ENCODE results near the gene LRRC53.
A peak's percentile ranks its signal among the peaks of the same experiment; 100 is the strongest.

LRRC53 gene

DNA sequence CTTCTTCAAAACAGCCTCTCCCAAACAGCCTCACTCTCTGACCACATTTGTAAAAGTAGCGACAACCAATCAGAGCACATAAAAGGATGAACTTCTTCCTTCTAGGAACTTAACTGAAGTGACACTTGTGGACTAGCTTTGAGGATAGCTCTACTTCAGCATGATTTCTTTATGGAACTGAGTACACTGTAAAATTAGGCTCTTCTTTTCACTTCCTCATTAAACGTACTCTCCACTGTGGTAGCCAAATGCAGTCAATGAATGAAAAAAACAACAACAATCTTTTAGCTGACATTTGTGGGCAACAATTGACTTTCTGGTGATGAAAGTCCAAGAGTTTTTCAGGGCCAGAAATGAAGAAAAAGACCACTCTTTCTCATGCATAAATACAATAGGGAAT is 9.6 kb downstream of the LRRC53 start:
- DNase-seq = no peak

GRCh38 chr1:74502432-74502831 is 10.0 kb downstream of the LRRC53 start:
- peak; percentile 48 for DNase-seq

GRCh38 chr1:74498901-74499300 is 13.5 kb downstream of the LRRC53 start:
- DNase-seq = no peak

DNA sequence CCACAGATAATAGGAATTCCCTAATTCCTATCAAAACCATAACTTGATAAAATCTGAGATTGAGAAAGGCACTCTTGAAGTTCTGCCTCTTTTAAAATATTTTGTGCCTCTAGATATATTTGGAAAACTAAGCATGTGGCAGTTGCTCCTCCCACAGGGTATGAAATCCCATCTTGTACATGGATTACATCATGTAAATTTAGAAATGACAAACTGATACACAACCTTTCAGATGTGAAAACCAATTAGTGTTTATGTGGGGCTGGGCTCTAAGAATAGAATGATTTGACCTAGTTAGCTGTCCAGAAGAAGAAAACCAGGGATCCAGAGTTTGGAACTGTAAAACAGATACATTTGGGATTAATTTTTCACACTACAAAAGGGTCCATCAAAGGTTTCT is 15.7 kb downstream of the LRRC53 start:
- no peak for DNase-seq

DNA sequence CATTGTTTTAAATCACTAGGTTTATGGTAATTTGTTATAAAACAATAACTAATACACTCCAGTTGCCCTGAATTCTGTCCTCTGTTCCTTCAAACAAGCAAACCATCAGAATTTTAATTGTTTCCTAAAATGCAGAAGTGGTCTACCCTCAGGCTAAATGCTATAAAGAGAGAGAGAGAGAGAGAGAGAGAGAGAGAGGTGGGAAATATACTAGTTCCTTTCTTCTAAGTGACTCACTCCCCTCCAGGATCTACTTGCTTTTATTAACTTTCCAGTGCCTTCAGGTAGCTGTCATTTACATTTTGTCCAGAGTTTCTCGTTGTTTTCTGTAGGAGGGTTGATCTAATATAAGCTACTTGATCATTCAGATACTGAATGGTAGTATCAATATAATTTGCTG is 26.4 kb downstream of the LRRC53 start:
- DNase-seq = no peak

- DNase-seq = no peak
Measured at GRCh38 chr1:74485622-74486021, 26.8 kb downstream of the LRRC53 start.

DNA sequence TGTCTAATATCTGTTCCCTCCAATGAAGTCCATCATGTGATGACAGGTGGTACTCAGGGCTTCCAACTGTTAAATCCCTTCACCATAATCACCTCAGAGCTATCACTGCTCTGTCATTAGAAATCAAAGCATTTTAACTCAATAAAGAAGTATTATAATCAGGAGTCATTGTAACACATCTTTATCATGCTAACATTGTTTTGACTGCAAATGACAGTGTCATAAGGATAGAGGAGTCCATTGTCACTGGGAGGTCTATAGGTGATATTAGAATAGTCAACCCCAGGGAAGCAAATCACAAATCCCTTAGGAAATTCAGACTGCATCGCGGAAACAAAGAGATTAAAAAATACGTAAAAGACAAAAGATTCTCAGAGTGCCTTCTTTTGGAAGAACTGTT is 30.8 kb downstream of the LRRC53 start:
- DNase-seq = no peak

DNA sequence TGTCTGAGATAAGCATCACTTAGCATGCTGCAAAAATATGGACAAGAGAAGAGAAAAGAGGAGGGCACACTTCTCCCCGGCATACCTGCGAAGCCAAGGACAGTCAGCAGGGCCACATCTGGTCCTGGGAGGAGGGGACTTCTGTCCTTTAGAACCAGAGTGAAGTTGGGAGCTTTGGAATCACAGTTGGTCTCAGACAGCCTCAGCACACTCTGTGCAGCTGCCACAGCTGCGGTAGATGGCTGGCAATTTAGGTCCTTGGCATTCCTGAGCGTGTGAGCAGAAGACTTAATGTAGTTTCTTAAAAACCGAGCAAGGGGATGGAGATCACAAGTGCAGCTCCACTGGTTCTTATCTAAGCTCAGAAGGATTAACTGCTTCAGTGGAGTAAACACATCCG is 32.3 kb downstream of the LRRC53 start:
- no peak for DNase-seq

DNA sequence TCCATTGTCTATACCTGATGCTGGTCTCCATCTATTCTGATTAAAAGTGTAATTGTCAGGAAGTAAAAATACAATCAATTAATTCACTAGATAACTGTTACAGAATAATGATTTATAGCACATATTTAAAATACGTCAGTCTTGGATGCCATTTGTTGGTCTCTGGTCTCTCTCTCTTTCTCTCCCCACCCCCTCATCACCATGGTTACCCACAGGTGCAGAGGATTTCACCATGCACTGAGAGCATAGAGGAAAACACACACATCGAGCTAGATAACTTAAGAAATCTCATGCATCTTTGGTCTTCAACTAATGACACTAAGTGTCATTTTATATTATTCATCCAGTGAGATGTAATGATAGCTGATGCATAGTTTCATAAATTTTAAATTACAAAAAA is 33.4 kb downstream of the LRRC53 start:
- DNase-seq = no peak

GRCh38 chr1:74474585-74474984 is 37.8 kb downstream of the LRRC53 start:
- DNase-seq = peak; percentile 4

DNA sequence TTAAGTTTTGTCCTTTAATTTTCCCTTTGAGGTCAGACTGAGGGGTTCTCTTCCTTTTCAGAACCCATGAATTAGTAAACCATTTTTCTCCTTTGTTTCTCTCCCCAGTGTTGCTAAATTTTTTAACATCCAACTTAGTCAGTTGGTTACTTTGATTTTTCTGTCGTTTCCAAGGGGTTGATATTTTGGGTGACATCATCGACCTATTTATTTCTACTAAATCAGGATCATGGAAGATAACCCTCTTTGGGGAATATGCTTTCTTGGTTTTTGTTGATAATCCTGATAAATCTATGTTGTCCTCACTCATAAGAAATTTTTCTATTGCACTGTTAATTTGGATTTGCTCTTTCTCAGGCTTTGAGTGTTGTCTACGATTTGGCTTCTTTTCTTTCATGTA is 40.9 kb downstream of the LRRC53 start:
- DNase-seq = no peak

- peak; percentile 2 for DNase-seq
Measured at GRCh38 chr1:74470936-74471335, 41.5 kb downstream of the LRRC53 start.

- peak; percentile 28 for DNase-seq
Measured at GRCh38 chr1:74470251-74470650, 42.2 kb downstream of the LRRC53 start.

DNA sequence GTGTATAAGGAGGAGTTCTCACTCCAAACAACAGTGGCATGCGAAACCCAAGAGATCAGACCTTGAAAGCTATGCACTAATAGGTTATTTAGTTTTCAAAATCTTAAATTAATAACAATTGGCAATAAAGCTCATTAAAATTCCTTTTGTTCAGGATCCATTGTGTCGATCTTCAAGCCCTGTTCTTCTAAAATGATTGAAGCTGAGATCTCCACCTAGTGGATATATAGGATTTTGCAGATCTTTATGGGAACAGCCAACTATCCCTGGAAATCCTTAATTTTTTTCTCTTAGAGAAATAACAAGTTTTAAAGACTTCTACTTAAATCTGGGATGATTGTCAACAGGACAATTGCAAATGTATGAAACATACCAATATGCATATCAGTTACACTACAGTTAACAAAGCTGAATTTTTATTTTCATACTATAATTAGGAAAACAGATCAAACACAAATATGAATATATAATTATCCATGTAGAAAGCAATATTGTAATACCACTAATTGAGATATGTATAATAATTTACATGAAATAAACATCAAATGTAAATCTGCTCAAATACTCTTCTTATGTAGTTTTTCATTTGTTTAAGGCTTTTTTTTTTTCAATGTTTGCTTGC is 43.3 kb downstream of the LRRC53 start:
- DNase-seq = peak; percentile 48

DNA sequence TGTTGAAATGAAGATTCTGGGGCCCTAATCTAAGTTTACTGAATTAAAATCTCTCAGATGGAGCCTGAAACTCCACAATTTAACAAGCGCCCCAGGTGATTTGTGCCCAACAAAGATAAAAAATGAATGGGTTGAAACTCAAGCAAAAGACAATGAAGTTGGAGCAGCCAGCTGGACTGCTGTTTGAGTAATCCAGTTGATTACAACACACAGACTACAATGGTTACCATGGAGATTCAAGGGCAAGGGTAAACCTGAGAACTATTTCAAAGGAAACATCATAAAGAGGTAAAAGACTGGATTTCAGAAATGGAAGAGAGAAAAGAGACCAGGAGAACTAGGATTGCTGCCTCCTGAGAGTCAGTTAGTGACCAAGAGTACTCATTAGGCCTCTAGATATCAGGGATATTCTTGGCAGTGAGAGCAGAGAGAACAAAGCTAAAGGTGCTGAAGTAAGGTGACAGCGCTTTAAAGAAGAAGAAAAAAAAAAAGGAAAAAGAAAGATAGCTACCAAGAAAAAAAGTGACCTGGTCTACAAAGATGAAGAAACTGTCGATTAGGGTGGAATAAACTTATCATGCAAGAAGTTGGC is 44.5 kb downstream of the LRRC53 start:
- DNase-seq = no peak

DNA sequence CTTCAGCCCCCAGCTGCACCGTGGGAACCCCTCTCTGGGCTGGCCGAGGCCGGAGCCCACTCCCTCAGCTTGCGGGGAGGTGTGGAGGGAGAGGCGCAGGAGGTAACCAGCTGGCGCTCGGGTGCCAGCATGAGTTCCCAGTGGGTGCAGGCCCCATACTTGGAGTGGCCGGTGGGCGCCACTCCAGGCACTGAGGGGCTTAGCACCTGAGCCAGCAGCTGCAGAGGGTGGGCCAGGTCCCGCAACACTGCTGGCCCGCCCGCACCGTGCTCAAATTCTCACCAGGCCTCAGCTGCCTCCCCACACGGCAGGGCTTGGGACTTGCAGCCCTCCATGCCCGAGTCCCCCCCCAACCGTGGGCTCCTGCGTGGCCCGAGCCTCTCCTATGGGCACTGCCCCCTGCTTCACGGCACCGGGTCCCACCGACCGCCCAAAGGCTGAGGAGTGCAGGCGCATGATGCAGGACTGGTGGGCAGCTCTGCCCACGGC is 47.2 kb downstream of the LRRC53 start:
- DNase-seq = no peak

DNA sequence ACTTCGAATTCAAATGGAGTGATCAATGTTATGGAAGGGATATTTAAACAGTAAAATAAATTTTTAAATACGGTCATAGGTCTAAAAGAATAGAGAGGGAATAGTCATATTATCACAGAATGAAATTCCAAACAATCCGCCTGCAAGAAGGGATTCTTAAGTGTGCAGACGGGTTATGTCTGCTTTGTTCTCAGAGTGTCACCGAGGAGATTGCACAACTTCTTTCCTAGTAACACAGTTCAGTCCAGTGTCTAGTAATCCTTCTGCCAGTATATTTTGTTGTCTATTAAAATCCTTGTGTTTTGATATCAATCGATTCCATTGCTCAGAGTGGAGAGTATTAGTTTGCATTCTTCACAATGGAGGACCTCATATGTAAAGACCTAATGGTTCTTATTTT is 48.4 kb downstream of the LRRC53 start:
- no peak for DNase-seq

DNA sequence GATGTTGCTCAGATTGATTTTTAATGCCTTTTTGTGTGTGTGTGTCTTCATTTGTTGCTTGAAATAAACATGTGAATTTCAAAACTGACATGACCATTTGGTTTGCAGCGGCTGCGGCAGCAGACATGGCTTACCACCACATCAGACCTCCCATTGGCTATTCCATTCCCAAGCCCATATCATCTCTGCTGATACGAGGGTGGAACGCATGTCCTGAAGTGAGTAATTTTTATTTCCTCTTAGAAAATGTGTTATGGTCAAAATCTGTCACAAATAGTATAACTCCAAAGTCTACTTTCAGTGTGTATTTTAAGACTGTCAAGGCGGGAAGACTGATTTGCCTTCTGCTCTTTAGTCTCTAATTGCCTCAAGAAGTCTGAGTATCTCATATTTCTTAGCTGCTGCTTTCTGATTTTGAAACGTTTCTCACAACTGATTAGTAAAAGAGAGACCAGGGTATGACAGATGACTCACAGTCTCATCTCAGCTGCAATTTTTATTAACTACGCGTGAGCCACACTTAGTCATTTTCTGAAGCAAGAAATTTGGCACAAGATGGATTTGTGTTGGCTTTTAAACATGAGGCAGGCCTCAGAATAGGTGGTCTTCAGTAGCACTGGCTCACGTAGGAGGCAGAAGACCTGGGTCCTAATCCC is 49.0 kb downstream of the LRRC53 start:
- DNase-seq = peak; percentile 79

DNA sequence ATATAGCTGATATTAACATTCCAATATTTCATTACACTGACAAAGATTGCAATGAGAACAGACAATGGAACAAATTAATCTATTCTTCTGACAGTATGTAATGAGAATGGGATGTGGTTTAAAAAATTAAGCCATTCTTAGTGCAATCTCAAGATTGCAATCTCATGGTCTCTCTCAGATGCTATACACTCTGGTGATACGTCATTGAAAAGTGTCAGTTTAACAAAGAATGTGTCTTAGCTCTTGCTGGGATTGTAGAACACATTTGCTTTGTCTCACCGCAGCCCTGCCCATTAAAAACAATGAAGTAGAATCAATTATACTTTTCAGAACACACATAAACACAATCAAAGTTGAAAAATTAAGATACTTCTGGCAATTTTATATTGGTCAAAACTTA is 55.2 kb downstream of the LRRC53 start:
- no peak for DNase-seq

DNA sequence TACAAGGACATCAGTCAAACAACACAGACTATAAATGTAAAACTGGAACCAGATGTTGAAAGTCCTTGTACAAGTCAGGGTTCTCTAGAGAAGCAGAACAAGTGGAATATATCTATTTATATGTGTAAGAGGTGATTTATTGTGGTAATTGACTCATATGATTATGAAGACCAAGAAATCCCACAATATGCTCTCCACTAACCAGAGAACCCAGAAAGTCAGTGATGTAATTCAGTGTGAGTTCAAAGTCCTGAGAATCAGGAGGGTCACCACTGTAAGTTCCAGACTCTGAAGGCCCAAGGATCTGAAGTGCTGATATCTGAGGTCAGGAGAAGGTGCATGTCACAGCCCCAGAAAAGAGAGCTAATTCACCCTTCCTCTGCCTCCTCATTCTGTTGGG is 57.0 kb downstream of the LRRC53 start:
- no peak for DNase-seq

GRCh38 chr1:74453277-74453676 is 59.1 kb downstream of the LRRC53 start:
- DNase-seq = no peak

- no peak for DNase-seq
Measured at GRCh38 chr1:74452035-74452434, 60.4 kb downstream of the LRRC53 start.

DNA sequence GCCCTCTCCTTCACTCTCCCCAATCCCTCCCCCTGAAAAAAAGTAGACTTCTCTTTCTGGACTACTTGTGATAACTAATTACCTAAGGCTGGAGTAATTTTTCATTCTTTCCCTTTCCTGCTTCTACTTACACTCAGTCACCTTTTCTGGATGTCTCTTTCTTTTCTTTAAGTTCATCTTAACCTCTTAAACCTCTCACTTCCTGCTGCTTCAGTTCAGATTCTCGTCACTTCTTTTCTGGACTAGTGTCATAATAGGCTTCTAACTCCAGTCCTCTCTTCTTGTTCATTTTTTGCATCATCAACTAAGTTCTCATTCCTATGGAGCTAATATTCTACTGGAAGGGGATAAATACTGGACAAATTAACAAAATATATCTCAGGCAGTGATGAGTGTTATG is 75.4 kb downstream of the LRRC53 start:
- DNase-seq = no peak

DNA sequence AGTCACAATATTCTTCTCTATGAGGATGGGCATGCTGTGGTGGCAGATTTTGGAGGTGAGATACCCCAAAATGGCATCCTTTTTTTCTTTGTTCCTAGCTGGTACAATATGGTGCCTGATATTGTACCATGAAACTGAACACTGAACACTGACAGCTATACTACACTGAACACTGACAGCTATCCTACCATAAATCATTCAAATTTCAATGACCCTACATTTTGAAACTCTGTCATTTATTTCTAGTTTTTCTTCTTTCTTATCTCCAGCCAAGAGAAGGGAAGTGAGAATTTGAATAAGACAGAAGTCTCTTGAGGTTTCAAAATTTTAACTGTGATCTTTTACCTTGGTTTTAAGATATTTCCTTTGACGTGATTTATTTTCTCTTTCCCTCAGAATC is 76.3 kb downstream of the LRRC53 start:
- no peak for DNase-seq

Data from fibroblast of skin of abdomen (primary cell).